SU-DHL-6 (cell line): ENCODE data around the gene PTPN11.

Source experiments
- H2AFZ ChIP-seq: fragments of 200-600 bp; sonication (generic); 2 replicates; pipeline ENCODE4 v1.6.1; 2014; ENCODE audit warnings: low read depth, mild to moderate bottlenecking, moderate library complexity, mixed read lengths, antibody characterized with exemption, low read length; ENCODE audit not compliant: severe bottlenecking
- H3F3A ChIP-seq: fragments of 200-600 bp; shearing (Covaris generic); 2 replicates; pipeline ENCODE4 v1.6.0; 2016; ENCODE audit warnings: antibody characterized with exemption, mild to moderate bottlenecking; ENCODE audit not compliant: insufficient read depth
- H3K27ac ChIP-seq: fragments of 200-600 bp; sonication (generic); 2 replicates; pipeline ENCODE4 v1.5.1; 2016; ENCODE audit warnings: low read depth, mild to moderate bottlenecking, low read length, moderate library complexity, mixed read lengths
- H3K27me3 ChIP-seq: fragments of 200-600 bp; sonication (generic), shearing (Covaris generic); 2 replicates; pipeline ENCODE4 v1.6.0; 2014; ENCODE audit warnings: mild to moderate bottlenecking, low read length
- H3K36me3 ChIP-seq: fragments of 200-600 bp; sonication (generic); 2 replicates; pipeline ENCODE4 v1.6.1; 2014; ENCODE audit warnings: mild to moderate bottlenecking, low read length, mixed read lengths
- H3K4me2 ChIP-seq: fragments of 300-600, 200-600 bp; shearing (Covaris generic), sonication (generic); 2 replicates; pipeline ENCODE4 v1.6.0; 2014; ENCODE audit warnings: low read length, low read depth, mild to moderate bottlenecking; ENCODE audit not compliant: poor library complexity, severe bottlenecking
- H3K4me3 ChIP-seq: fragments of 200-600 bp; sonication (generic); 2 replicates; pipeline ENCODE4 v1.5.1; 2014; ENCODE audit warnings: antibody characterized with exemption, low read length, mild to moderate bottlenecking, mixed read lengths; ENCODE audit not compliant: insufficient read depth, poor library complexity, severe bottlenecking
- H3K79me2 ChIP-seq: fragments of 200-600 bp; sonication (generic); 2 replicates; pipeline ENCODE4 v1.6.1; 2014; ENCODE audit warnings: mild to moderate bottlenecking, low read length, moderate library complexity; ENCODE audit not compliant: insufficient read depth
- H3K9ac ChIP-seq: fragments of 200-600 bp; sonication (generic); 2 replicates; pipeline ENCODE4 v1.7.0; 2014; ENCODE audit warnings: mild to moderate bottlenecking, low read length
- H3K9me2 ChIP-seq: fragments of 200-600 bp; sonication (generic); replicated peaks from 2 replicates; pipeline ENCODE4 v1.6.1; 2014; ENCODE audit warnings: low read length; ENCODE audit not compliant: insufficient read depth
- H3K9me3 ChIP-seq: fragments of 200-600 bp; sonication (generic); 2 replicates; pipeline ENCODE4 v1.6.1; 2014; ENCODE audit warnings: low read length, mixed read lengths; ENCODE audit not compliant: insufficient read depth
- H4K20me1 ChIP-seq: fragments of 200-600 bp; sonication (generic); 2 replicates; pipeline ENCODE4 v1.6.1; 2014; ENCODE audit warnings: low read depth, mild to moderate bottlenecking, antibody characterized with exemption, low read length, moderate library complexity, mixed read lengths
- CTCF ChIP-seq: fragments of 200-600 bp; sonication (generic); IDR thresholded peaks from one replicate; pipeline ENCODE4 v1.5.1; 2017; ENCODE audit warnings: antibody characterized with exemption, mild to moderate bottlenecking, low read length, moderate library complexity; ENCODE audit not compliant: insufficient read depth, poor library complexity, severe bottlenecking
- EZH2phosphoT487 ChIP-seq: fragments of 200-600 bp; sonication (generic), shearing (Covaris generic); conservative IDR thresholded peaks from 2 replicates; pipeline ENCODE4 v1.6.1; 2018; ENCODE audit warnings: mild to moderate bottlenecking, antibody characterized with exemption, low read length, moderate library complexity, mixed read lengths

Gene PTPN11

GRCh38 chr12:112535017-112535416 is 116.3 kb downstream of the PTPN11 start:
- Histone ChIP-seq H3K9me3 (no peaks in the 10 kb centered on the region), H3K9ac (no peak overlapping the region), H3K9me2 (no peaks in the 10 kb centered on the region), H3K36me3 (no peaks in the 10 kb centered on the region), H3F3A (no peaks in the 10 kb centered on the region), H3K27me3 (no peaks in the 10 kb centered on the region), H3K79me2 (no peaks in the 10 kb centered on the region), H3K27ac (no peak overlapping the region), H4K20me1 (no peaks in the 10 kb centered on the region; the same call in 1 of the 2 replicates), H3K4me3 (no peak overlapping the region), H3K4me2 (no peak overlapping the region), H2AFZ (no peak overlapping the region)
- TF ChIP-seq CTCF (no peak), EZH2phosphoT487 (no peak)

GRCh38 chr12:112535637-112536366 is 117.1 kb downstream of the PTPN11 start:
- H3K4me3 ChIP-seq, result no peak overlapping the region
- H3K9ac ChIP-seq, result no peak overlapping the region
- no peaks in the 10 kb centered on the region for H3K9me3 ChIP-seq
- TF ChIP-seq EZH2phosphoT487, result no peak
- no peak for TF ChIP-seq CTCF
- no peaks in the 10 kb centered on the region for H3K79me2 ChIP-seq
- no peak overlapping the region for H3K4me2 ChIP-seq
- no peaks in the 10 kb centered on the region for H3F3A ChIP-seq
- H3K27ac ChIP-seq, result no peak overlapping the region
- H3K9me2 ChIP-seq, result no peaks in the 10 kb centered on the region
- H4K20me1 ChIP-seq, result no peaks in the 10 kb centered on the region; the same call in 1 of the 2 replicates
- no peaks in the 10 kb centered on the region for H3K27me3 ChIP-seq
- H3K36me3 ChIP-seq, result no peaks in the 10 kb centered on the region
- H2AFZ ChIP-seq, result no peak overlapping the region

GRCh38 chr12:112536367-112536730 is 117.6 kb downstream of the PTPN11 start:
- no peaks in the 10 kb centered on the region for H3K27me3 ChIP-seq
- TF ChIP-seq EZH2phosphoT487, result no peak
- TF ChIP-seq CTCF, result no peak
- no peak overlapping the region for H3K9ac ChIP-seq
- H4K20me1 ChIP-seq, result no peaks in the 10 kb centered on the region; the same call in 1 of the 2 replicates
- no peaks in the 10 kb centered on the region for H3K36me3 ChIP-seq
- H3K9me3 ChIP-seq, result no peaks in the 10 kb centered on the region
- no peak overlapping the region for H2AFZ ChIP-seq
- H3K27ac ChIP-seq, result no peak overlapping the region
- no peak overlapping the region for H3K4me2 ChIP-seq
- no peaks in the 10 kb centered on the region for H3K9me2 ChIP-seq
- no peaks in the 10 kb centered on the region for H3F3A ChIP-seq
- no peak overlapping the region for H3K4me3 ChIP-seq
- no peaks in the 10 kb centered on the region for H3K79me2 ChIP-seq
